HepG2 (cell line): ENCODE measurements around the gene KLK14. TPM values are rescaled to one million over a fixed set of nuclear protein-coding genes. Genes with fewer than 3 reads are reported as not detected.

Experiments used
- ATF4 ChIP-seq, 2 experiments: fragments of 450-650 bp in 1 of 2; sonication (generic) in 1 of 2; formaldehyde crosslinking; IDR thresholded peaks; 2 replicates each; pipeline versions ENCODE4 v1.5.0 to v1.8.0; 2020 to 2022; ENCODE audit warnings: mild to moderate bottlenecking in 1 of 2, missing genetic modification reagents in 1 of 2
- CREB3 ChIP-seq: sonication (generic); formaldehyde crosslinking; IDR thresholded peaks from 2 replicates; pipeline ENCODE4 v1.5.0; 2020; ENCODE audit warnings: missing genetic modification reagents
- ELF3 ChIP-seq: IDR thresholded peaks from 2 replicates; pipeline ENCODE4 v1.6.1; 2016; ENCODE audit warnings: missing genetic modification reagents, missing compliant biosample characterization
- ELF4 ChIP-seq: sonication (generic); formaldehyde crosslinking; IDR thresholded peaks from 2 replicates; pipeline ENCODE4 v1.5.0; 2020; ENCODE audit warnings: missing genetic modification reagents, mild to moderate bottlenecking, moderate library complexity, borderline replicate concordance
- IKZF5 ChIP-seq: IDR thresholded peaks from 2 replicates; pipeline ENCODE4 v1.6.1; 2018; ENCODE audit warnings: missing genetic modification reagents, mild to moderate bottlenecking, missing compliant biosample characterization
- IRX3 ChIP-seq: sonication (generic); formaldehyde crosslinking; IDR thresholded peaks from 2 replicates; pipeline ENCODE4 v1.8.1; 2023; ENCODE audit warnings: mild to moderate bottlenecking, low read depth, missing genetic modification reagents, borderline replicate concordance
- JUND ChIP-seq: sonication (generic); formaldehyde crosslinking; IDR thresholded peaks from 2 replicates; pipeline ENCODE4 v1.8.0; 2022; ENCODE audit warnings: mild to moderate bottlenecking, missing genetic modification reagents
- RBFOX2 ChIP-seq: fragments of 200-400 bp; formaldehyde crosslinking; IDR thresholded peaks from 2 replicates; pipeline ENCODE4 v1.6.1; 2017; ENCODE audit warnings: low read depth, mild to moderate bottlenecking, low read length
- SKIL ChIP-seq: sonication (generic); formaldehyde crosslinking; IDR thresholded peaks from 2 replicates; pipeline ENCODE4 v1.8.0; 2022; ENCODE audit warnings: missing genetic modification reagents, mild to moderate bottlenecking, moderate library complexity, borderline replicate concordance
- U2AF2 ChIP-seq: fragments of 200-400 bp; formaldehyde crosslinking; IDR thresholded peaks from 2 replicates; pipeline ENCODE4 v1.6.1; 2017; ENCODE audit warnings: low read depth, mild to moderate bottlenecking, low read length
- ZBTB25 ChIP-seq: IDR thresholded peaks from 2 replicates; pipeline ENCODE4 v1.6.1; 2018; ENCODE audit warnings: missing genetic modification reagents
- ZFP62 ChIP-seq: sonication (generic); formaldehyde crosslinking; IDR thresholded peaks from 2 replicates; pipeline ENCODE4 v1.4.0; 2020; ENCODE audit warnings: missing genetic modification reagents
- ZMAT5 ChIP-seq: sonication (generic); formaldehyde crosslinking; IDR thresholded peaks from 2 replicates; pipeline ENCODE4 v1.5.0; 2020; ENCODE audit warnings: mild to moderate bottlenecking, low read depth, missing genetic modification reagents, borderline replicate concordance
- ZNF143 ChIP-seq: sonication (generic); formaldehyde crosslinking; IDR thresholded peaks from 2 replicates; pipeline ENCODE4 v1.4.0; 2020; ENCODE audit warnings: missing genetic modification reagents
- ZNF224 ChIP-seq: sonication (generic); formaldehyde crosslinking; IDR thresholded peaks from 2 replicates; pipeline ENCODE4 v1.5.0; 2020; ENCODE audit warnings: mild to moderate bottlenecking, missing genetic modification reagents
- ZNF264 ChIP-seq: sonication (generic); formaldehyde crosslinking; IDR thresholded peaks from 2 replicates; pipeline ENCODE4 v1.4.0; 2020; ENCODE audit warnings: missing genetic modification reagents
- ZNF280B ChIP-seq: sonication (generic); formaldehyde crosslinking; IDR thresholded peaks from 2 replicates; pipeline ENCODE4 v1.5.0; 2020; ENCODE audit warnings: missing genetic modification reagents, mild to moderate bottlenecking, borderline replicate concordance
- ZNF543 ChIP-seq: sonication (generic); formaldehyde crosslinking; IDR thresholded peaks from 2 replicates; pipeline ENCODE4 v1.4.0; 2020; ENCODE audit warnings: mild to moderate bottlenecking, missing genetic modification reagents
- ZSCAN25 ChIP-seq: sonication (generic); formaldehyde crosslinking; IDR thresholded peaks from 2 replicates; pipeline ENCODE4 v1.8.0; 2022; ENCODE audit warnings: mild to moderate bottlenecking, missing genetic modification reagents
- polyA plus RNA-seq, 8 experiments: library from polyadenylated mRNA; depleted of rRNA in 3 of 8; stranded (reverse) in 7 of 8; unstranded in 1 of 8; fragments of >200 nt; fragmentation: Illumina TruSeq in 4 of 8; extraction: Trizol in 4 of 8; gene quantifications; 2 replicates each; pipeline versions ENCODE4 v1.2.1 to v1.2.3, GENCODE V29; 2011 to 2016; ENCODE audit warnings: low read depth in 4 of 8, missing spikeins in 1 of 8, mixed read lengths in 1 of 8; ENCODE audit not compliant: insufficient read depth in 1 of 8
- total RNA-seq, 5 experiments: library from RNA; depleted of rRNA; stranded (reverse); fragments of >200 nt; fragmentation: Illumina TruSeq; extraction: Trizol; gene quantifications; 2 replicates each; pipeline ENCODE4 v1.2.3, GENCODE V29; 2016; ENCODE audit warnings: low read depth in 1 of 5

The KLK14 gene
- total and polyA plus RNA-seq, 2 of the 13 experiments (the other 11 are each of a cell fraction or from before 2014, with no cell fraction given), result not detected

GRCh38 chr19:51108066-51108804 is 25.5 kb upstream of the KLK14 start, which contains the start of gene CTU1 (continued):
- no peak for TF ChIP-seq ZSCAN25 (CRISPR knock-in tag)
- peak; percentile 90; the same call in 1 of the 2 replicates for TF ChIP-seq U2AF2
- TF ChIP-seq IRX3 (CRISPR knock-in tag), result no peak
- TF ChIP-seq ELF4, result 0 out of 2 replicates have a peak, but pooled peaks have one; percentile 60
- 0 out of 2 replicates have a peak, but pooled peaks have one; percentile 50 for TF ChIP-seq ZNF543 (CRISPR knock-in tag)
- TF ChIP-seq ATF4 (CRISPR knock-in tag; IDR thresholded peaks at IDR 0.05), result no peak
- TF ChIP-seq ZNF224 (CRISPR knock-in tag), result peak; percentile 88; the same call in 1 of the 2 replicates
- TF ChIP-seq JUND (CRISPR knock-in tag), result no peak
- peak; percentile 87; the same call in 1 of the 2 replicates for TF ChIP-seq ZFP62 (CRISPR knock-in tag)
- no peak for TF ChIP-seq SKIL (CRISPR knock-in tag)
- TF ChIP-seq RBFOX2, result peak; percentile 65
- TF ChIP-seq ZNF280B (CRISPR knock-in tag), result no peak; the same call in 1 of the 2 replicates
- 0 out of 2 replicates have a peak, but pooled peaks have one; percentile 75 for TF ChIP-seq CREB3 (CRISPR knock-in tag)
- 0 out of 2 replicates have a peak, but pooled peaks have one; percentile 53 for TF ChIP-seq ZBTB25 (CRISPR knock-in tag)
- TF ChIP-seq ZNF264 (CRISPR knock-in tag), result peak; percentile 5; the same call in 1 of the 2 replicates
- TF ChIP-seq ZMAT5, result no peak
- 0 out of 2 replicates have a peak, but pooled peaks have one; percentile 36 for TF ChIP-seq IKZF5 (CRISPR knock-in tag)
- peak; percentile 98 for TF ChIP-seq ZNF143 (CRISPR knock-in tag)
- peak; percentile 88 for TF ChIP-seq ELF3 (CRISPR knock-in tag)
